ENCODE results near the gene TMC5.

TMC5 gene

GRCh38 chr16:19484096-19484495 is 66.4 kb downstream of the TMC5 start:
- no peak overlapping the region for H3K14ac ChIP-seq (ENCODE audit: low read length)
- H3K4me1 ChIP-seq (ENCODE audit: control insufficient read depth in 1 of 2, insufficient read depth in 2 of 2, low read length in 2 of 2): peaks cover 0 to 4% of the 10 kb centered on the region in 2 experiments
- H2AK5ac ChIP-seq (ENCODE audit: low read length): no peak overlapping the region
- H3K4me3 ChIP-seq (ENCODE audit: low read depth, low read length): no peak overlapping the region
- H3K18ac ChIP-seq (ENCODE audit: low read length): no peak overlapping the region
- no peaks in the 10 kb centered on the region for H3K79me1 ChIP-seq (ENCODE audit: low read length)
- no peak overlapping the region for H4K12ac ChIP-seq (ENCODE audit: low read depth, low read length)
- no peak for DNase-seq
- no peaks in the 10 kb centered on the region for H3K36me3 ChIP-seq (ENCODE audit: control insufficient read depth in 1 of 2, insufficient read depth in 2 of 2, low read length in 2 of 2)
- H2BK5ac ChIP-seq (ENCODE audit: low read depth, low read length, poor library complexity): no peak overlapping the region
- no CpG with 5 or more reads among the region's 3 CpGs for WGBS (ENCODE audit: extremely low coverage, insufficient coverage, insufficient read length)
- H2BK120ac ChIP-seq (ENCODE audit: insufficient read depth, low read length, poor library complexity): no peak overlapping the region
- no peak overlapping the region for H3K27ac ChIP-seq (ENCODE audit: low read depth, low read length)
- H3K27me3 ChIP-seq (ENCODE audit: insufficient read depth, low read length): no peaks in the 10 kb centered on the region
- H2AFZ ChIP-seq (ENCODE audit: insufficient read depth, low read length, poor library complexity): no peak overlapping the region
- H2BK12ac ChIP-seq (ENCODE audit: low read length): no peak overlapping the region
- H3K23ac ChIP-seq (ENCODE audit: low read length): no peak overlapping the region
- no peak overlapping the region for H3K9ac ChIP-seq (ENCODE audit: low read length)
- no peak overlapping the region for H4K8ac ChIP-seq (ENCODE audit: low read depth, low read length)
- no peak overlapping the region for H3K4ac ChIP-seq (ENCODE audit: low read depth, low read length)
- no peaks in the 10 kb centered on the region for H3K9me3 ChIP-seq (ENCODE audit: insufficient read depth, low read depth, low read length)
- no peak overlapping the region for H4K91ac ChIP-seq (ENCODE audit: low read depth, low read length)
- H3K79me2 ChIP-seq (ENCODE audit: control insufficient read depth, insufficient read depth, low read length, poor library complexity): no peaks in the 10 kb centered on the region
- no peak overlapping the region for H3K4me2 ChIP-seq (ENCODE audit: low read length)

GRCh38 chr16:19485611-19486010 is 67.9 kb downstream of the TMC5 start:
- Histone ChIP-seq H3K23ac (ENCODE audit: low read length) (no peak overlapping the region), H2AFZ (ENCODE audit: insufficient read depth, low read length, poor library complexity) (no peak overlapping the region), H2BK12ac (ENCODE audit: low read length) (no peak overlapping the region), H2BK120ac (ENCODE audit: insufficient read depth, low read length, poor library complexity) (no peak overlapping the region), H3K79me1 (ENCODE audit: low read length) (no peaks in the 10 kb centered on the region), H3K18ac (ENCODE audit: low read length) (no peak overlapping the region), H4K12ac (ENCODE audit: low read depth, low read length) (no peak overlapping the region), H3K9ac (ENCODE audit: low read length) (no peak overlapping the region), H2AK5ac (ENCODE audit: low read length) (no peak overlapping the region), H3K27me3 (ENCODE audit: insufficient read depth, low read length) (no peaks in the 10 kb centered on the region), H3K4me3 (ENCODE audit: low read depth, low read length) (no peak overlapping the region), H3K79me2 (ENCODE audit: control insufficient read depth, insufficient read depth, low read length, poor library complexity) (no peaks in the 10 kb centered on the region), H4K91ac (ENCODE audit: low read depth, low read length) (no peak overlapping the region), H3K4me2 (ENCODE audit: low read length) (no peak overlapping the region), H3K4ac (ENCODE audit: low read depth, low read length) (no peak overlapping the region), H3K36me3 (ENCODE audit: control insufficient read depth in 1 of 2, insufficient read depth in 2 of 2, low read length in 2 of 2) (no peaks in the 10 kb centered on the region), H3K4me1 (ENCODE audit: control insufficient read depth in 1 of 2, insufficient read depth in 2 of 2, low read length in 2 of 2) (no peaks in the 10 kb centered on the region), H2BK5ac (ENCODE audit: low read depth, low read length, poor library complexity) (no peak overlapping the region), H3K9me3 (ENCODE audit: insufficient read depth, low read depth, low read length) (no peaks in the 10 kb centered on the region), H4K8ac (ENCODE audit: low read depth, low read length) (no peak overlapping the region), H3K27ac (ENCODE audit: low read depth, low read length) (no peak overlapping the region), H3K14ac (ENCODE audit: low read length) (no peak overlapping the region)
- no CpG with 5 or more reads among the region's 5 CpGs for WGBS (ENCODE audit: extremely low coverage, insufficient coverage, insufficient read length)
- no peak for DNase-seq

DNA sequence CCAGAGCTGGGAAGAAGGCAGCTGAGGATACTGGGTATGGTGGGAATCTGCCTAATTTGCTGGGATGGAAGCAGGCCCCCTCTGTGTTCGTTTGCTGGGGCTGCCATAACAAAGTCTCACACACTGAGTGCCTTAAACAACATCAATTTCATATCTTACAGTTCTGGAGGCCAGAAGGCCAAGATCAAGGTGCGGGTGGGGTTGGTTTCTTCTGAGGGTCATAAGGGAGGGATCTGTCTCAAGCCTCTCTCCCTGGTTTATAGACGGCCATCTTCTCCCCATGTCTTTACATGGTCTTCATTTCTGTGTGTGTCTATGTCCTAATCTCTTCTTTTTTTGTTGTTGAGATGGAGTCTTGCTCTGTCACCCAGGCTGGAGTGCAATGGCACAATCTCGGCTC is 68.4 kb downstream of the TMC5 start:
- no peaks in the 10 kb centered on the region for H3K4me1 ChIP-seq (ENCODE audit: control insufficient read depth in 1 of 2, insufficient read depth in 2 of 2, low read length in 2 of 2)
- H3K4ac ChIP-seq (ENCODE audit: low read depth, low read length): no peak overlapping the region
- H3K23ac ChIP-seq (ENCODE audit: low read length): no peak overlapping the region
- no peaks in the 10 kb centered on the region for H3K9me3 ChIP-seq (ENCODE audit: insufficient read depth, low read depth, low read length)
- no peak overlapping the region for H3K18ac ChIP-seq (ENCODE audit: low read length)
- no peak for DNase-seq
- no peak overlapping the region for H4K12ac ChIP-seq (ENCODE audit: low read depth, low read length)
- no peak overlapping the region for H3K14ac ChIP-seq (ENCODE audit: low read length)
- no peak overlapping the region for H3K9ac ChIP-seq (ENCODE audit: low read length)
- H2AFZ ChIP-seq (ENCODE audit: insufficient read depth, low read length, poor library complexity): no peak overlapping the region
- H3K27ac ChIP-seq (ENCODE audit: low read depth, low read length): no peak overlapping the region
- H2AK5ac ChIP-seq (ENCODE audit: low read length): no peak overlapping the region
- H4K91ac ChIP-seq (ENCODE audit: low read depth, low read length): no peak overlapping the region
- no peak overlapping the region for H2BK5ac ChIP-seq (ENCODE audit: low read depth, low read length, poor library complexity)
- H3K4me3 ChIP-seq (ENCODE audit: low read depth, low read length): no peak overlapping the region
- no peaks in the 10 kb centered on the region for H3K79me1 ChIP-seq (ENCODE audit: low read length)
- no peak overlapping the region for H4K8ac ChIP-seq (ENCODE audit: low read depth, low read length)
- H3K27me3 ChIP-seq (ENCODE audit: insufficient read depth, low read length): no peaks in the 10 kb centered on the region
- no peak overlapping the region for H2BK120ac ChIP-seq (ENCODE audit: insufficient read depth, low read length, poor library complexity)
- no peaks in the 10 kb centered on the region for H3K79me2 ChIP-seq (ENCODE audit: control insufficient read depth, insufficient read depth, low read length, poor library complexity)
- no CpG with 5 or more reads among the region's 4 CpGs for WGBS (ENCODE audit: extremely low coverage, insufficient coverage, insufficient read length)
- H3K36me3 ChIP-seq (ENCODE audit: control insufficient read depth in 1 of 2, insufficient read depth in 2 of 2, low read length in 2 of 2): no peaks in the 10 kb centered on the region
- H3K4me2 ChIP-seq (ENCODE audit: low read length): no peak overlapping the region
- no peak overlapping the region for H2BK12ac ChIP-seq (ENCODE audit: low read length)

GRCh38 chr16:19486750-19487325 is 69.2 kb downstream of the TMC5 start:
- WGBS (ENCODE audit: extremely low coverage, insufficient coverage, insufficient read length): no CpG with 5 or more reads among the region's 10 CpGs
- no peak overlapping the region for H2BK120ac ChIP-seq (ENCODE audit: insufficient read depth, low read length, poor library complexity)
- no peak overlapping the region for H2AFZ ChIP-seq (ENCODE audit: insufficient read depth, low read length, poor library complexity)
- H4K91ac ChIP-seq (ENCODE audit: low read depth, low read length): no peak overlapping the region
- no peak overlapping the region for H3K4me3 ChIP-seq (ENCODE audit: low read depth, low read length)
- no peak overlapping the region for H3K4me2 ChIP-seq (ENCODE audit: low read length)
- no peaks in the 10 kb centered on the region for H3K4me1 ChIP-seq (ENCODE audit: control insufficient read depth in 1 of 2, insufficient read depth in 2 of 2, low read length in 2 of 2)
- H3K36me3 ChIP-seq (ENCODE audit: control insufficient read depth in 1 of 2, insufficient read depth in 2 of 2, low read length in 2 of 2): no peaks in the 10 kb centered on the region
- no peak for DNase-seq
- no peak overlapping the region for H3K23ac ChIP-seq (ENCODE audit: low read length)
- no peak overlapping the region for H4K8ac ChIP-seq (ENCODE audit: low read depth, low read length)
- H3K4ac ChIP-seq (ENCODE audit: low read depth, low read length): no peak overlapping the region
- no peaks in the 10 kb centered on the region for H3K27me3 ChIP-seq (ENCODE audit: insufficient read depth, low read length)
- H2BK12ac ChIP-seq (ENCODE audit: low read length): no peak overlapping the region
- no peak overlapping the region for H2BK5ac ChIP-seq (ENCODE audit: low read depth, low read length, poor library complexity)
- no peaks in the 10 kb centered on the region for H3K79me2 ChIP-seq (ENCODE audit: control insufficient read depth, insufficient read depth, low read length, poor library complexity)
- no peak overlapping the region for H3K9ac ChIP-seq (ENCODE audit: low read length)
- no peak overlapping the region for H4K12ac ChIP-seq (ENCODE audit: low read depth, low read length)
- no peaks in the 10 kb centered on the region for H3K79me1 ChIP-seq (ENCODE audit: low read length)
- no peaks in the 10 kb centered on the region for H3K9me3 ChIP-seq (ENCODE audit: insufficient read depth, low read depth, low read length)
- no peak overlapping the region for H3K18ac ChIP-seq (ENCODE audit: low read length)
- no peak overlapping the region for H3K27ac ChIP-seq (ENCODE audit: low read depth, low read length)
- H3K14ac ChIP-seq (ENCODE audit: low read length): no peak overlapping the region
- H2AK5ac ChIP-seq (ENCODE audit: low read length): no peak overlapping the region
